Measurements from ENCODE around the gene GCSAM. TPM values are rescaled to one million over a fixed set of nuclear protein-coding genes. Genes with fewer than 3 reads are reported as not detected.

GCSAM gene
- total RNA-seq, 1 donor = not detected

- peak; percentile 19 for DNase-seq (ENCODE audit: low read depth)
- peak; percentile 35 for TF ChIP-seq CTCF (IDR thresholded peaks at IDR 0.05; ENCODE audit: insufficient read depth, low read length)
Observed at GRCh38 chr3:112136959-112137693, 4.1 kb upstream of the GCSAM start.

DNA sequence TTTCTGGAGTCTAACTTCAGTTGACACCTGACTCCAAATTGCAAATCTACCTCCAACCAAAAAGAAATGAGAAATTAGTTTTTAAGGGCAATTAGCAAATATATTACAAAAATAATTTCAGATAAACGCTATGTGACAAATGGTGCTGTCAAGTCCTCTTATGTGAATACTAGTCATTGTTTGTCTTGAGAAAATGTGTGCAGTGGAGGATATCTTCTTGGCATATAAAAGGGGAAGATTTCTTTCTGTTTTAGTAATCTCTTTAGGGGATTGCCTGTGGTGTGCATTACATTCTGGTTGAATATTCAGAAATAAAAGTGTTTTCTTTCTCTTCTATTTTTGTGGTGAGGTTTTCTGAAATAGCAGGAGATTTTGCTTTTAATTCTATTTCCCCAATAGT, 3.0 kb upstream of the GCSAM start:
- no peak overlapping the region for H3K4me3 ChIP-seq (ENCODE audit: low read depth, low read length)
- no peak for TF ChIP-seq CTCF (IDR thresholded peaks at IDR 0.05; ENCODE audit: insufficient read depth, low read length)
- peak; percentile 11 for DNase-seq (ENCODE audit: low read depth)

More at GRCh38 chr3:112136959-112137693, 4.1 kb upstream of the GCSAM start:
- no peak overlapping the region for H3K4me3 ChIP-seq (ENCODE audit: low read depth, low read length)

DNA sequence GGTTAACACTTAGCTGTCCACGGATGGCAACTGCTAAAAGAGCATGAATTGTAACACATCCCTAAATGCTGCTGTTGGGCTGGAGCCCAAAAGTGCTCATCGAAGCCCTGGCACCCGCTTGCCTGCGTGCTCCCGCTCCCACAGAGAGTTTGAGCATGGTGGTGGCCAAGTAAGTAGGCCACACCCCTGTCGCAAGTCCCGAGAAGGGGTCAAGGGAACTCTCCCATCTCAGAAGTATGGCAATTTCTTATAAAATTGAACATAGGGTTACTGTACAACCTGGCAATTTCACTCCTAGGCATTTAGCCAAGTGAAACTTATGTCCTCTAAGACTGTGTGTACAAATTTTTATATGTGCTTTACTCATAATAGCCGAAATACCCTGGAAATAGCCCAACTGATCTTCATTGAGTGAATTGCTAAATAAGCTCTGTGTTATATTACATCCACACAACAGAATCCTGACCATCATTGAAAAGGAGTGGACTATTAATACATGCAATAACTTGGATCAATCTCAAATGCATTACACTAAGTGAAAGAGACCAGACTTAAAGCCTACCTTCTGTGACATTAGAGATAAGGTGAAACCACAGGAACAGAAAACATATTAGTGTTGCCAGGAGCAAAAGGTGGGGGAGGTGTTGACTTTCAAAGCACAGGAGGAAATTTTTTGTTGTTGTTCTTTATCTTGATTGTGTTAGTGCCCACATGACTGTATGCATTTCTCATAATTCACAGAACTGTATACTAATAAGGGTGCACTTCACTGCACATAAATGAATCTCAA, 1.5 kb upstream of the GCSAM start:
- H3K4me3 ChIP-seq (ENCODE audit: low read depth, low read length) = no peak overlapping the region
- no peak for TF ChIP-seq CTCF (IDR thresholded peaks at IDR 0.05; ENCODE audit: insufficient read depth, low read length)
- DNase-seq (ENCODE audit: low read depth) = peak; percentile 51

- TF ChIP-seq CTCF (IDR thresholded peaks at IDR 0.05; ENCODE audit: insufficient read depth, low read length) = no peak
- no peak overlapping the region for H3K4me3 ChIP-seq (ENCODE audit: low read depth, low read length)
- DNase-seq (ENCODE audit: low read depth) = no peak
Observed at GRCh38 chr3:112133626-112134334, 732 bp upstream of the GCSAM start.

GRCh38 chr3:112132554-112132953, 494 bp downstream of the GCSAM start:
- H3K4me3 ChIP-seq (ENCODE audit: low read depth, low read length) = no peak overlapping the region
- TF ChIP-seq CTCF (IDR thresholded peaks at IDR 0.05; ENCODE audit: insufficient read depth, low read length) = no peak

GRCh38 chr3:112132088-112132487, 960 bp downstream of the GCSAM start:
- no peak for DNase-seq (ENCODE audit: low read depth)
- no peak for TF ChIP-seq CTCF (IDR thresholded peaks at IDR 0.05; ENCODE audit: insufficient read depth, low read length)
- no peak overlapping the region for H3K4me3 ChIP-seq (ENCODE audit: low read depth, low read length)

More at GRCh38 chr3:112132554-112132953, 494 bp downstream of the GCSAM start:
- DNase-seq (ENCODE audit: low read depth) = no peak

Data from fibroblast of the aortic adventitia (primary cell).